GM18517 (cell line): Measurements from ENCODE around the gene RIMKLB.
"Not testable (repeated sequence)": the region's sequence is repeated elsewhere in the genome, so short reads cannot be mapped to it uniquely, and the experiment has no call there.

Source experiments
- ATAC-seq: cut with Tn5 transposase; IDR thresholded peaks from one replicate; pipeline ENCODE4 v1.9.1; 2021; ENCODE audit warnings: mild to moderate bottlenecking, moderate library complexity; ENCODE audit not compliant: unreplicated experiment

RIMKLB gene

DNA sequence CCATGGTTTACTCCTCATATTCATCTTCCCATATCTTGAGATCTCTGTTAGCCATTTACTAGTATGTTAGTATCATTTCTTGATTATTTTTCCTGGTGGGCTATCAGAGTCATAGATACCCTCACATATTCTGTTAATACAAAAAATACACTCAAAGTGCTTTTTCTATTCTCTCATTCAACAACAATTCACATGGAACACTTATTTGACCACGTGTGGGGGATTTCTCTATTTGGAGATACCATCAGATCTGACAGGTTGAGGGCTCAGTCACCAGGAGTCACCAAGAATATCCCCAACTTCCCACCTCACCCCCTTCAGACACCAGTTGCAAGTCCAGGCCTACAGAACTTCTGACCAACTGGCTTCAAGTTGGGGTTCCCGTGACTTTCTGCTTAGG lies 72.7 kb downstream of the RIMKLB start:
- no peak for ATAC-seq

DNA sequence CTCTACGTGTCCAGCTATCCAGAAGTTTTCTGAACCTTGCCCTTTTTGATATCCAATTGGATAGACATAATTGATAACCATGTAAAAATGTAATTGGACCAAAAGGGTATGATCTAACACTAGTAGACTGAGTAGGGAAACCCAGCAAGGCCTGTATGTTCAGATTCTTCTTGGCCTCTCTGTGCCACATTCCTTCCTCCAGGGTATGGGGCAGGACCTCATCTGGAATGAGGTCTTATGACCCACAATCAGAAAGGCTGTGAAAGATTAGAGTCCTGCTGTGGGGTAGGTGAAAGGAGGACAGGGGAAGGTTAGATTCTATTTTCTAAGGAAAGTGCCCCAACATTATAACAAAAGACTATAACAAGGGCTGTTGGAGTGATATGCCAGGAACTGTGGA lies 73.3 kb downstream of the RIMKLB start:
- no peak for ATAC-seq

DNA sequence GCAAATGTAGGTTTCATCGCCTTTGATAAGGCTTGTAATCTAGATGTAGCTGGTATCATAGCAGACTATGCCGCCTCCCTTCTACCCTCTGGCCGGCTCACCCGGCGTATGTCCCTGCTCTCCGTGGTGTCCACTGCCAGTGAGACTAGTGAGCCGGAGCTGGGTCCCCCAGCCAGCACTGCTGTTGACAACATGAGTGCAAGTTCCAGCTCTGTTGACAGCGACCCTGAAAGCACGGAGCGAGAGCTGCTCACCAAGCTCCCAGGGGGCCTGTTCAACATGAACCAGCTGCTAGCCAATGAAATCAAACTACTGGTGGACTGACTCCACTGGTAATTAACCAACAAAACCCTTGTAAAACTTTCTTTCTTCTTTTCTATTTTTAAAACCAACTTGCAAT lies 75.7 kb downstream of the RIMKLB start:
- no peak for ATAC-seq

DNA sequence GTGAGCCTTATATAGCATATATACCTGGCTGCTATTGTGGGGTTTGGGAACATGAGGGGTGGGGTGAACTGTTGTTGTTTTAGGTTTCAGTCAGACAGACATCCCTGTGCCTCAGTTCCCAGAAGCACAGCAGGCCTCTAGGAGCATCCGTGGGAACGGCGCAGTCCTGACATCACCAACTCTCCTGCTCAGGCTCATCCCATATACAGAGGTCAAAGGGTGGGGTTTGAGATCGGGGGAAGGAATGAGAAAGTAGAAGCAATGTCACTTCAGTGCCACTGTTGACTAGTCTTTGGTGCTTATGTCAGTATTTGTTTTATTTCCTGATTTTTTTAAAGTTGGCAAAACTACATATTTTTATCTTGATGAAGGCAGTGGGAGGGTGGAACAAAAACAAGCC lies 81.5 kb downstream of the RIMKLB start:
- no peak for ATAC-seq

DNA sequence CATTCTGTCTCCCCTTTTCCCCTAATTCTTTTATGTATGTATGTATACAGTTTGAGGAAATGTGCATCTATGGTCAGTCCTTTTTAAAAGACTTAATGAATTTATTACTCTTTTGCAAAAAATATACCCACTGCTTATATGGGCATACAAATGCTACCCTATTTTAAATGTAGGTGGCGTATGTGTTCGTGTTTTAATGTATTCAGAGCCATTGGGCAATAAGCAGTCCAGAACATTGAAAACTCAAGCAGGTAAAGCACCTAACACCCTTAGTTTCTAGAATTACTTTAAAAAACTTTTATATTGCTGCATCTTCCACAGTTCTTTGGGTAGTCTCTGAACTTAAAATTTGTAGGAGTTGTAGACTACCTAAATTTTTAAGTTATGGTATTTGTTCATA lies 82.1 kb downstream of the RIMKLB start:
- ATAC-seq: no peak

DNA sequence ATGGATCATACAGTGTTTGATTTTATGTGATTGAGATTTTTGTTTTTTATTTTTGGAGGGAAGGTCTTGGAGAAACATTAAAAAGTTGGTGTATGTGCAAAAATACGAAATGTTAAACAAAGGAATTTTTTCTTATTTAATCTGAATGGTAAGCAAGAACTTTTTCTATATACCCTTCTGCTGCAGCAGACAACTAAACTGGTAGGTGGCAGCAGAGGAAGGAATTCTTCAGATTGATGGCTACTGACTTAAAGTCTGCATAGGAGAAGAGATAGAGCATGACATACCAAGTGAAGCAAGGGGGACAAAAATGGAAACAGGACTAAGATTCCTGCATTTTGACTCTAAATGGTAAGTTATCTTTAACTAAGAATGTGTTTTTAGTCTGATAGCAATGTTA lies 82.6 kb downstream of the RIMKLB start:
- no peak for ATAC-seq

DNA sequence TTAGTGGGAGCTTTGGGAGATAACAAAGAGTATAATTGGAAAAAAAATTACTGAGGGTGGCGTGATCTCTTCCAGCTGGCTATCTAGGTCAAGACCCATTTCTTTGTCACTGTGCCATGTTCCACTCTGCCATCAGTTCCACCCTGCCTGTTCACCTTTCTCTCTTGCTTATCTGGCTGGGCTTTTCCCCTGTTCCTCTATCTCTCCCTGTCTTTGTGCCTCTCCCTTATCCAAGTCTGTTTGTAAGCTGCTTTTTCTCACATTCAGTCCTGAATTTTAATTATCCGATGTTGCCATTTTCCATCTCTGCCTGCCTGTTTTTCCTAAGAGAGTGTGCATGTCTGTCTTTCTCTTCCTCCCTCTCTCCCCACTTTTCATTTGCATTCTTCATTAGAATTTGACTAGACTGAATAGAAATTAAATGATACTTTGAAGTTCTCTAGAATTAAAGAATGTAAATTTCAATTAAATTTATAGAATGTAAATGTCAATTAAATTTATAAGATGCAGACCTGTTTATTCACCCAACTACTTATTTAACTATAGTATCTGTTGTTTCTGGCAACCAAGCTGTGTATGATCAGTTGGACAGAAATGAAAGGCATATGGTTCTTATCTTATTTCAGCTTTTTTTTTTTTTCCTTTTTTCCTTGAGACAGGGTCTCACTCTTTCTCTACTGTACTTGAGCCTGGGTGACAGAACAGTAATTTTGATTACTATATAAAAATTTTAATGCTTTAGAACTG lies 83.8 kb downstream of the RIMKLB start:
- no peak for ATAC-seq

DNA sequence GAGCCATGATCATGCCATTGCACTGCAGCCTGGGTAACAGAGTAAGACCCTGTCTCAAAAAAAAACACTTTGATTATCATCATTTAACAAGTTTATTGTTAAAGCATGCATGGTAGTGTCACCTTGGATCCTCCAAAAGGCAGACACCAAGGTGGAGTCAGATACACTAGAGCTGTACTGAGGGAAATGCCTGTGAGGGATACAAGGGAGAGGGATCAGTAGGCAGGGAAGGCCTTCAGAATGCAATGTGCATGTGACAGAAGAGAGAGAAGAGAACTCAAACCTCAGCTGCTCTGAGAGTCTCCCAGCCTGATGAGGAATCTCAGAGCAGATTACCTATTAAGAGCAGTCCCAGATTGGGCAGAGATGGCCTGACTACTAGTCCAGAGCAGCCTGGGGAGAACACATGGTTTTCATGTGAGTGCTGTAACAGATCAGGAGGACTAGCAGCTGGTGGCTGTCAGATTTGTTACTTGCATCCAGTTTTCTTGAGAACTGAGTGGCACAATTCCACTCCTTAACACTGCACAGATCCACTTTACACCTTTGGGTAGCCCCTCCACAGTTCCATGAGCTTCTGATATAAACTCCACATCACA lies 86.6 kb downstream of the RIMKLB start:
- ATAC-seq: no peak

DNA sequence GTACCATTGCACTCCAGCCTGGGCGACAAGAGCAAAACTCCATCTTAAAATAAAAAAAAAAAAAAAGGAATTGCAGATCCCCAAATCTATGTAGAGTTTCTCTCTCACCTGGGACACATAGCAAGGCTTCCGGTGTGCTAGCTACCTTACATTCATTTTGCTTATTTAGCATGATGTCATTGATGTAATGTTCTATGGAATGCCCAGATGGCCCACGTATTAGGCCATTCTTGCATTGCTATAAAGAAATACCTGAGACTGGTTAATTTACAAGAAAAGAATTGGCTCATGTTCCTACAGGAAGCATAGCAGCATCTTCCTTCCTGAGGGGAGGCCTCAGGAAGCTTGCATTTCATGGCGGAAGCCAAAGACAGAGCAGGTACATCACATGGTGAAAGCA lies 87.7 kb downstream of the RIMKLB start:
- no peak for ATAC-seq

DNA sequence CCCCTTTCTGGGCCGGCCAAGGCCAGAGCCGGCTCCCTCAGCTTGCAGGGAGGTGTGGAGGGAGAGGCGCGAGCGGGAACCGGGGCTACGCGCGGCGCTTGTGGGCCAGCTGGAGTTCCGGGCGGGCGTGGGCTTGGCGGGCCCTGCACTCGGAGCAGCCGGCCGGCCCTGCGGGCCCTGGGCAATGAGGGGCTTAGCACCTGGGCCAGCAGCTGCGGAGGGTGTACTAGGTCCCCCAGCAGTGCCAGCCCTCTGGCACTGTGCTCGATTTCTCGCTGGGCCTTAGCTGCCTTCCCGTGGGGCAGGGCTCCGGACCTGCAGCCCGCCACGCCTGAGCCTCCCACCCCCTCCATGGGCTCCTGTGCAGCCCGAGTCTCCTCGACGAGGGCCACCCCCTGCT lies 89.4 kb downstream of the RIMKLB start:
- ATAC-seq: not testable (repeated sequence)

DNA sequence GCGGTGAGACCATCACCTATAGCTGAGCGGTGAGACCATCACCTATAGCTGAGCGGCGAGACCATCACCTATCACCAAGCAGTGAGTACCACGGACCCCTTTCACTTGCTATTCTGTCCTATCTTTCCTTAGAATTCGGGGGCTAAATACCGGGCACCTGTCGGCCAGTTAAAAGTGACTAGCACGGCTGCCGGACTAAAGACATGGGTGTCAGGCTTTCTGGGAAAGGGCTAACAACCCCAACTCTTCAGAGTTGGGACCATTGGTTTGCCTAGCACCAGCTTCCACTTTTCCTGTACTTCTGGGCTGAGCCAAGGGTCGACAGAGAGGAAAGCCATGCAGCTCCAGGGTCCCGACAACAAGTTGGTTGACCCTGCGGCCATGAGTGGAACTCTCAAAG lies 90.9 kb downstream of the RIMKLB start:
- not testable (repeated sequence) for ATAC-seq

DNA sequence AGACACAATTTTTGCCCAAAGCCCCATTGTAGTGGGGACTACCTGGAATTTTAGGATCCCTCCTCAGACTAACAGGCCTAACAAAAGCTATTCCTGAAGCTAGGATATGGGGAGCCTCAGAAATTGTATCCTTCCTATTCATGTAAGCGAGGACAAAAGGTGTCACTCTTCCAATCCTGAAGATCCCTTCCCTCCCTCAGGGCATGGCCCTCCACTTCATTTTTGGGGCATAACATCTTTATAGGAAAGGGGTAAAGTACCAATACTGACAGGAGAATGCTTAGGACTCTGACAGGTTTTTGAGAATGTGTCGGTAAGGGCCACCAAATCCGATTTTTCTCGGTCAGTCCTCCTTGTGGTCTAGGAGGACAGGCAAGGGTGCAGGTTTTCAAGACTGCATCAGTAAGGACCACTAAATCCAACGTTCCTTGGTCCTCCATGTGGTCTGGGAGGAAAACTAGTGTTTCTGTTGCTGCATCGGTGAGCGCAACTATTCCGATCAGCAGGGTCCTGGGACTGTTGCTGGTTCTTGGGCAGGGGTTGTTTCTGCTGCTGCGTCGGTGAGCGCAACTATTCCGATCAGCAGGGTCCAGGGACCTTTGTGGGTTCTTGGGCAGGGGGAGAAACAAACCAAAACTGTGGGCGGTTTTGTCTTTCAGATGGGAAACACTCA lies 91.7 kb downstream of the RIMKLB start:
- ATAC-seq: not testable (repeated sequence)

DNA sequence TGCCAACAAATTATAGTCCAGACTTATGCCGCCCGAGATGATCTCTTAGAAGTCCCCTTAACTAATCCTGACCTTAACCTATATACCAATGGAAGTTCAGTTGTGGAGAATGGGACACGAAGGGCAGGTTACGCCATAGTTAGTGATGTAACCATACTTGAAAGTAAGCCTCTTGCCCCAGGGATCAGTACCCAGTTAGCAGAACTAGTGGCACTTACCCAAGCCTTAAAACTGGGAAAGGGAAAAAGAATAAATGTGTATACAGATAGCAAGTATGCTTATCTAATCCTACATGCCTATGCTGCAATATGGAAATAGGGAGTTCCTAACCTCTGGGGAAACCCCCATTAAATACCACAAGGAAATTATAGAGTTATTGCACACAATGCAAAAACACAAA lies 95.4 kb downstream of the RIMKLB start:
- ATAC-seq: not testable (repeated sequence)

DNA sequence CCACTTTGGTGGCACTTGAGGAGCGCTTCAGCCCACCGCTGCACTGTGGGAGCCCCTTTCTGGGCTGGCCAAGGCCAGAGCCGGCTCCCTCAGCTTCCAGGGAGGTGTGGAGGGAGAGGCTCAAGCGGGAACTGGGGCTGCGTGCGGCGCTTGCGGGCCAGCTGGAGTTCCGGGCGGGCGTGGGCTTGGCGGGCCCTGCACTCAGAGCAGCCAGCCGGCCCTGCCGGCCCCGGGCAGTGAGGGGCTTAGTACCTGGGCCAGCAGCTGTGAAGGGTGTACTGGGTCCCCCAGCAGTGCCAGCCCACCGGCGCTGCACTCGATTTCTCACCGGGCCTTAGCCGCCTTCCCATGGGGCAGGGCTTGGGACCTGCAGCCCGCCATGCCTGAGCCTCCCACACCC lies 96.8 kb downstream of the RIMKLB start:
- not testable (repeated sequence) for ATAC-seq

DNA sequence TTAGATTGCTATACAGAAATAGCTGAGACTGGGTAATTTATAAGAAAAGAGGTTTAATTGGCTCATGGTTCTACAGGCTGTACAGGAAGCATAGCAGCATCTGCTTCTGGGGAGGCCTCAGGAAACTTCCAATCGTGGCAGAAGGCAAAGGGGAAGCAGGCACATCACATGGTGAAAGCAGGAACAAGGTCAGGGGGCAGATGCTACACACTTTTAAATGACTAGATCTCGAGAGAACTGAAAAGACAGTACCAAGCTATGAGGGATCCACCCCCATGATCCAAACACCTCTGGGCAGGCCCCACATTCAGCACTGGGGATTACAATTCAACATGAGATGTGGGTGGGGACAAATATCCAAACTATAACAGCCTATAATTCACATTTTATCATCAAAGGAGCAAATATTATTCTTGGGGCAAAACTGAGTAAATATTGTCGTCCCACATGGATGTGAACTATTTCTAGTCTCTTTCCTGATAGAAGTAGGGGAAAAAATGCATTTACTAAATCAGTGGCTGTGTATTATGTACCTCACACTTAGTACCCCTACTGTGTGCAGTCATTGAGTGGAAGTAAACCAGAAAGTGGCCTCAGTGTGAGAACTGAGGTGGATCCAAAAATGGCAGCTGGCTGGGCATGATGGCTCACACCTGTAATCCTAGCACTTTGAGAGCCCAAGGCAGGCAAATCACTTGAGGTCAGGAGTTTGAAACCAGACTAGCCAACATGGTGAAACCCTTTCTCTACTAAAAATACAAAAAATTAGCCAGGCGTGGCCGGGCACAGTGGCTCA lies 99.2 kb downstream of the RIMKLB start:
- ATAC-seq: no peak

DNA sequence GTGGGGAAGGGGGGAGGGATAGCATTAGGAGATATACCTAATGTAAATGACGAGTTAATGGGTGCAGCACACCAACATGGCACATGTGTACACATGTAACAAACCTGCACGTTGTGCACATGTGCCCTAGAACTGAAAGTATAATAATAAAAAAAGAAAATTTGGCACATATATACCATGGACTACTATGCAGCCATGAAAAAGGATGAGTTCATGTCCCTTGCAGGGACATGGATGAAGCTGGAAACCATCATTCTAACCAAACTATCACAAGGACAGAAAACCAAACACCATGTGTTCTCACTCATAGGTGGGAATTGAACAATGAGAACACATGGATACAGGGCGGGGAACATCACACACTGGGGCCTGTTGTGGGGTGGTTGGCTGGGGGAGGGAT lies 103.4 kb downstream of the RIMKLB start:
- ATAC-seq: not testable (repeated sequence)

DNA sequence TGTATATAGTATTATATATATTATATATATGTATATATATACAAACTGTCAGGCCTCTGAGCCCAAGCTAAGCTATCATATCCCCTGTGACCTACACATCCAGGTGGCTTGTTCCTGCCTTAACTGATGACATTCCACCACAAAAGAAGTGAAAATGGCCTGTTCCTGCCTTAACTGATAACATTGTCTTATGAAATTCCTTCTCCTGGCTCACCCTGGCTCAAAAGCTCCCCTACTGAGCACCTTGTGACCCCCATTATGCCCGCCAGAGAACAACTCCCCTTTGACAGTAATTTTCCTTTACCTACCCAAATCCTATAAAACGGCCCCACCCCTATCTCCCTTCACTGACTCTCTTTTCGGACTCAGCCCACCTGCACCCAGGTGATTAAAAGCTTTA lies 107.0 kb downstream of the RIMKLB start:
- not testable (repeated sequence) for ATAC-seq

DNA sequence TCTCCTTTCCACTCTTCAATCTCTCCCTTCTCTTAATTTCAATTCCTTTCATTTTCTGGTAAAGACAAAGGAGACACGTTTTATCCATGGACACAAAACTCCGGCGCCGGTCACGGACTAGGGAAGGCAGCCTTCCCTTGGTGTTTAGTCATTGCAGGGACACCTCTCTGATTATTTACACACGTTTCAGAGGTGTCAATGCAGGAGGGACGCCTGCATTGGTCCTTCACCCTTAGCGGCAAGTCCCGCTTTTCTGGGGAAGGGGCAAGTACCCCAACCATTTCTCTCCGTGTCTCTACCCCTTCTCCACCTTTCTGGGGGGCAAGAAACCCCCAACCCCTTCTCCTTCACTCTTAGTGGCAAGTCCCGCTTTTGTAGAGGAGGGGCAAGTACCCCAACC lies 107.7 kb downstream of the RIMKLB start:
- ATAC-seq: not testable (repeated sequence)

DNA sequence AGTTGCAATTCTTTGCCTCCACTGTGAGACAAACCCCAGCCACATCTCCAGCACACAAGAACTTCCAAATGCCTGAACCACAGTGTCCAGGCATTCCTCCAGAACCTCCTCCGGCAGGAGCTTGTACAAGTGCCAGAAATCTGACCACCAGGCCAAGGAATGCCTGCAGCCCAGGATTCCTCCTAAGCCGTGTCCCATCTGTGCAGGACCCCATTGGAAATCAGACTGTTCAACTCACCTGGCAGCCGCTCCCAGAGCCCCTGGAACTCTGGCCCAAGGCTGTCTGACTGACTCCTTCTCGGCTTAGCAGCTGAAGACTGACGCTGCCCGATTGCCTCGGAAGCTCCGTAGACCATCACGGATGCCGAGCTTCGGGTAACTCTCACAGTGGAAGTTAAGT lies 109.3 kb downstream of the RIMKLB start:
- not testable (repeated sequence) for ATAC-seq

DNA sequence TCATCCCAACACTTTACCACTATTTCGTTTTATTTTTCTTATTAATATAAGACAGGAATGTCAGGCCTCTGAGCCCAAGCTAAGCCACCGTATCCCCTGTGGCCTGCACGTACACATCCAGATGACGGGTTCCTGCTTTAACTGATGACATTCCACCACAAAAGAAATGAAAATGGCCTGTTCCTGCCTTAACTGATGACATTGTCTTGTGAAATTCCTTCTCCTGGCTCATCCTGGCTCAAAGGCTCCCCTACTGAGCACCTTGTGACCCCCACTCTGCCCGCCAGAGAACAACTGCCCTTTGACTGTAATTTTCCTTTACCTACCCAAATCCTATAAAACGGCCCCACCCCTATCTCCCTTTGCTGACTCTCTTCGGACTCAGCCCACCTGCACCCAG lies 112.3 kb downstream of the RIMKLB start:
- not testable (repeated sequence) for ATAC-seq

DNA sequence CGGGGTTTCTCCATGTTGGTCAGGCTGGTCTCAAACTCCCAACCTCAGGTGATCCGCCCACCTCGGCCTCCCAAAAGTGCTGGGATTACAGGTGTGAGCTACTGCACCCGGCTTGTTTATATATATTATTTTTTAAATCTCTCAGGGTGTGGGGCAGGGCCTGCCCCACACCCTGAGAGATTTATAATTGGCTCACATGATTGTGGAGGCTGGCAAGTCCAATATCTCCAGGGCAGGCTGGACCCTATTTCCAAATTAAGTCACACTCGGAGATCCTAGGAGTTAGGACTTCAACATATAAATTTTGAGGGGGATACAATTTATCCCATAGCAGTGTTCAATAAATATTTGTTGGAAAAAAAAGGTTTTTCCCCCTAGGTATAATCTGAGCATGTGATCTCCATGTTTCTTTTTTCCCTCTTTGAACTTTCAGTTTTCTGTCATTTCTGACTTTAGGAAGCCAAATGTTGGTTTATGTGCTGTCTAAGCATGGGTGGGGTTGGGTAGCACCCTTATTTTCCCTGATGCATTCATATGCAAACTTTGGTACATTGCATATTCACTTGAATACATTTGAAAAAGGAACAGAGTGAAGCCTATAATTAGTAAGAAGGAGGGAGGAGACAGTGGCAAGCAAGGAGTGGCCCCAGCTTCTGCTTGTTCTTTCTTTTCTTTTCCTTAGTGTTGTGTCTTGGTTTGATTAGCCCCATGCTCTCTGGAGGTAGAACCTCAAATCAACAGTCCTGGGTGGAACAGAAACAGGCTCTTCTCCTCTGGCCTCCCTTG lies 116.0 kb downstream of the RIMKLB start:
- no peak for ATAC-seq
